Activated T-helper 1 cell treated with anti-CD3 and anti-CD28 coated beads, Interleukin-12 subunit alpha, Interleukin-12 subunit beta, Interleukin-2, Interleukin-4 antibody, amounts not matched to agents 30 ng/mL and 10 ng/mL and 1 ng/mL, durations not matched to agents 14 hours and 24 hours and 36 hours (primary cell): ENCODE measurements around the gene KIFAP3. TPM values are rescaled to one million over a fixed set of nuclear protein-coding genes. Genes with fewer than 3 reads are reported as not detected.
"Not testable (repeated sequence)": the region's sequence is repeated elsewhere in the genome, so short reads cannot be mapped to it uniquely, and the experiment has no call there.

Source experiments
- DNase-seq: peaks from one replicate; pipeline ENCODE4 v3.0.0; 2021; ENCODE audit warnings: low spot score
- H3K27ac Mint-ChIP-seq: one replicate; pipeline ENCODE4 v1.8.0; 2021; ENCODE audit warnings: mild to moderate bottlenecking, mixed read lengths
- H3K27me3 Mint-ChIP-seq: one replicate; pipeline ENCODE4 v1.8.0; 2022; ENCODE audit warnings: mild to moderate bottlenecking, moderate library complexity, mixed read lengths; ENCODE audit not compliant: insufficient read depth
- H3K36me3 Mint-ChIP-seq: one replicate; pipeline ENCODE4 v1.8.0; 2021; ENCODE audit warnings: low read depth, mixed read lengths
- H3K4me1 Mint-ChIP-seq: one replicate; pipeline ENCODE4 v1.8.0; 2021; ENCODE audit warnings: low read depth, mixed read lengths
- H3K4me3 Mint-ChIP-seq: one replicate; pipeline ENCODE4 v1.8.0; 2021; ENCODE audit warnings: mild to moderate bottlenecking, moderate library complexity, mixed read lengths
- H3K9me3 Mint-ChIP-seq: one replicate; pipeline ENCODE4 v1.8.0; 2021; ENCODE audit warnings: mixed read lengths
- intact Hi-C: fragments of 100-400 bp; cut with micrococcal nuclease; formaldehyde crosslinking; loops from one replicate; pipeline ENCODE4 v1.15.1; 2024
- total RNA-seq: library from RNA; stranded (reverse); gene quantifications from 2 replicates; pipeline ENCODE4 v1.2.3, GENCODE V29; 2022

The KIFAP3 gene
- total RNA-seq, result 12.9 and 13.5 TPM in 2 replicates

DNA sequence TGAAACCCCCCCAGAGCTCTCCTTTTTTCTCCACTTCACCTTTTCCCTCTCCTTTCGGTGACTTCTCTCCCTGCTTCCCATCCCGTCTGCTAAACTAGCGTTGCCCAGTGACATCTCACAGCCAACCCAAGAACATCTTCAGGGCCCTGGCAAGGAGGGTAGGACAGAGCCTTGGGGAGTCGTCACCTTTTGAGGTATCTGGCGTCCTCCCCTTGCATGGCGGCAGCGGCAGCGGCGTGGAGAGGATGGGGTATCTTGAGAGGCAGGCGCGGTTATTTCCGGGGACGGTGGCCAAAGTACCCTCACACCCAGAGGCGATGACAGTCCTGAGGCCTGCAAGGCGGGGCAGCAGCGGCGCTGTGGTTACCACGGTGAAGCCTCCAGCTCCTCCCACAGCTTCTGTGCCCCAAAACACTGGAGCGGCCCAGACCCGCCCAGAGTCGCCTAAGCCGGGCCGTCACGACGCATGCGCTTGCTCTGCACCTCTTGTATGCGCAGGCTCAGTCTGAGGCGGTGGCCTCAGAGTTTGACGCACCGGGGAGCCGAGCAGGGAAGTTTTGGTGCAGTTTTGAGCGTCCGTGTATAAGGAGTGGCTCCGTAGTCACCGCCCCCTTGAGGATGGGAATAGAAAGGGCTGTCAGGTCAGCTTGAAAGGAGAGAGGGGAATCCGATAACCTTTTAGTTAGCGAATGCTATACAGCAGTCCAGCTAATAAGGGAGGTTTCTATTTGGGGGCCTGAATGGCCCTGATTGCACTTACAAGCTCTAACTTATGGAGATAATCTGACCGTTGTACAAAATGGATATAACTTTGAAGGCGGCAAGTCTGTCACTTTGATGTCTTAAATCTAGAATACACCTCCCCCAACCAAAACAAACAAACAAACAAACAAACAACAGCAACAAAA lies at the start of gene KIFAP3:
Gene KIFAP3 (minus strand): TSS at position 446 of the 908 bp plus-strand sequence. CDS start 228 bp downstream, at position 218.
- Mint-ChIP-seq H3K27me3 (no peaks in the 10 kb centered on the region), H3K36me3 (peaks cover 6% of the 10 kb centered on the region), H3K27ac (peak within 1 kb of the TSS; percentile 96), H3K4me3 (peak within 1 kb of the TSS; percentile 95), H3K9me3 (peaks cover 12% of the 10 kb centered on the region), H3K4me1 (peaks cover 45% of the 10 kb centered on the region)
- intact Hi-C loops, result loop anchor here (1.0 to 10.0 kb wide), 11 partner anchors 64 to 1708 kb away; partner anchors contain the start of genes BLZF1, F5, FMO4 and GORAB
- peak; percentile 95 for DNase-seq

DNA sequence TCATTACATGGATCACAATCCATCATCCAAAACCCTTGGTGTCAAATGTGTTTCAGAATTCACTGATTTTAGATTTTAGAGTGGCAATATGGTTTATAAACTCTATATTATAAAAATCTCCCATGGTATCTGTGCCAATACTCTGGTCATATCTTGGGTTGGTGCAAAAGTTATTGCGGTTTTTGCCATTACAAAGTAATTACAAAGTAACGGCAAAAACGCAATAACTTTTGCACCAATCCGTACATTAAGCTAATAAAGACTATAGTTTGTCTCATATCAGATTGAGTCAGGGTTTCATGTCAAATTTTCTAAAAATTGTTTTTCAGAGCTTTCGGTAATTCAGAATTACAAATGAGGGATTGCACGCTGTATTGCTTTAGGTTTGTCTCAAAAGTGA lies 47.9 kb upstream of the KIFAP3 start:
- Mint-ChIP-seq H3K36me3 (no peaks in the 10 kb centered on the region), H3K9me3 (no peaks in the 10 kb centered on the region), H3K4me3 (no peak overlapping the region), H3K4me1 (no peaks in the 10 kb centered on the region), H3K27ac (no peak overlapping the region), H3K27me3 (peaks cover 1% of the 10 kb centered on the region)
- DNase-seq, result no peak
- intact Hi-C loops, result no loop called here

DNA sequence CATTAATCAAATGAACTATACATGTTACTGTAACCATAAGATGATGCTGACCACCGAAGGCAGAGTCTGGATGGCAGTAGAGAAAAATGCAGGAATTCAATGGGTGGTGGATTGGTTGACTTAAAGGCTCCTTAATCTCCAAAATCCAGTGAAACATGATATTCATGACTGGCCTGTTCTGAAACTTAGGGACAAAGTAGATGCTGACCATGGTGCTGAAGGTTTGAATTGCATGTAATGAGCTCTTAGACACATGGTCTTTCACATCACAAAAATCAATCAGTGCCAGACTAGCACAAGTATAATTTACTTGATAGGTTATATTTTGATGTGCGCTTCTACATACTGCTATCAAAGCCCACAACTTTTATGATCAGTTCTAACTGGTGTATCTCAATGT lies 40.4 kb upstream of the KIFAP3 start:
- Mint-ChIP-seq H3K27me3 (peaks cover 1% of the 10 kb centered on the region), H3K9me3 (peaks cover 6% of the 10 kb centered on the region), H3K4me3 (no peak overlapping the region), H3K27ac (no peak overlapping the region), H3K36me3 (no peaks in the 10 kb centered on the region), H3K4me1 (no peaks in the 10 kb centered on the region)
- intact Hi-C loops, result no loop called here
- no peak for DNase-seq

DNA sequence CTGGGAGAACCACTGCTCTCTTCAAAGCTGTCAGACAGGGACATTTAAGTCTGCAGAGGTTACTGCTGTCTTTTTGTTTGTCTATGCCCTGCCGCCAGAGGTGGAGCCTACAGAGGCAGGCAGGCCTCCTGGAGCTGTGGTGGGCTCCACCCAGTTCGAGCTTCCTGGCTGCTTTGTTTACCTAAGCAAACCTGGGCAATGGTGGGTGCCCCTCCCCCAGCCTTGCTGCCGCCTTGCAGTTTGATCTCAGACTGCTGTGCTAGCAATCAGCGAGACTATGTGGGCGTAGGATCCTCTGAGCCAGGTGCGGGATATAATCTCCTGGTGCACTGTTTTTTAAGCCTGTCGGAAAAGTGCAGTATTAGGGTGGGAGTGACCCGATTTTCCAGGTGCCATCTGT lies 38.6 kb upstream of the KIFAP3 start:
- H3K4me3 Mint-ChIP-seq, intact Hi-C loops, H3K27me3 Mint-ChIP-seq, H3K4me1 Mint-ChIP-seq, H3K36me3 Mint-ChIP-seq, H3K27ac Mint-ChIP-seq, DNase-seq, H3K9me3 Mint-ChIP-seq: not testable (repeated sequence)

DNA sequence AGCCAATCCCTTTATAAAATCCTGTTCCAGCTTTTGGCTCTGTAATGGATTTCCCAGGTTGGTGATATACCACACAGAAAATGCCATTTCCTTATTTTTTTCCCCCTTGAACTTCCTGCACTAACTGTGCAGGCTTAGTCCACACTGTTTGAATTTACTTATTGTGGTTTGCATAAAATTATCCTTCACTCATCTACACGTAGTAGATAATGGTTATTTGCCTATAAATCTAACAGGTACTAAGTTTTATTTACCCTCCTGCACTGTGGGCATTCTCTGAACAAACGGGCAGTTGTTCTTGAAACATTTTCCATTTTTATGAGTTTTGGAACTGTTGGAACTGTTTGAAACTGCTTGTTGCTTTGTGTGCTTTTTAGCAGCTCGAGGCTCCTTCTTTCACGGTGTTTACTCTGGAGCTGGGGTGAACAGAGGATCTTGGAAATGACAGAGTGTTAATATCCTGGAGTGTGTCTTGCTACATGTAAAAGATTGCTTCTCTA lies 23.0 kb upstream of the KIFAP3 start:
- no peaks in the 10 kb centered on the region for H3K36me3 Mint-ChIP-seq
- H3K27me3 Mint-ChIP-seq, result peaks cover 6% of the 10 kb centered on the region
- no peaks in the 10 kb centered on the region for H3K4me1 Mint-ChIP-seq
- H3K4me3 Mint-ChIP-seq, result no peak overlapping the region
- intact Hi-C loops, result no loop called here
- H3K9me3 Mint-ChIP-seq, result no peaks in the 10 kb centered on the region
- no peak overlapping the region for H3K27ac Mint-ChIP-seq
- DNase-seq, result no peak

DNA sequence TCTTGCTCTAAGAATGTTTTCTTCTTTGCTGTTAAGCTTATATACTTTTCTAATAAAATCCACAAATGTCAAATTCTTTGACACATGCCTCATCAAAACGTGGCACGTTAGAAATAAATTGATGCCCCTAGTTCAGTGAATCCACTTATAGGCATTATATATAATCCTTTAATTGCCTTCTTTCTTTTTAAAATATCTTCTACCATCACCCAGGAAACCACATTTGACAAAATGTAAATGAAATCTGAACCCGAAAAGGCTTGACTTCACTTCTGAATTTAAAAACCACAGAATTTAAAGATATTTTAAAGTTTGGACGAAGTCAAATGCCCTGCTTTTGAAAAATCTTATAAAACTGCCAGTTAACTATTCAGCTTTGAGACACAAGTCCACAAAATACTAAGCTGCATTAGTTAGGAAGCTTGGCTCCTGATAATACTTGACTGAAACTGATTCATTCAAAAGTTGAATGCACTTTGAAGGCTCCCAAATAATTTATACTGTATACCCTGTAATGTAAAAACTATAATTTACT lies 22.4 kb upstream of the KIFAP3 start:
- Mint-ChIP-seq H3K4me1 (no peaks in the 10 kb centered on the region), H3K36me3 (no peaks in the 10 kb centered on the region), H3K27me3 (peaks cover 6% of the 10 kb centered on the region), H3K4me3 (no peak overlapping the region), H3K9me3 (peaks cover under 1% of the 10 kb centered on the region), H3K27ac (no peak overlapping the region)
- no peak for DNase-seq
- intact Hi-C loops, result no loop called here

DNA sequence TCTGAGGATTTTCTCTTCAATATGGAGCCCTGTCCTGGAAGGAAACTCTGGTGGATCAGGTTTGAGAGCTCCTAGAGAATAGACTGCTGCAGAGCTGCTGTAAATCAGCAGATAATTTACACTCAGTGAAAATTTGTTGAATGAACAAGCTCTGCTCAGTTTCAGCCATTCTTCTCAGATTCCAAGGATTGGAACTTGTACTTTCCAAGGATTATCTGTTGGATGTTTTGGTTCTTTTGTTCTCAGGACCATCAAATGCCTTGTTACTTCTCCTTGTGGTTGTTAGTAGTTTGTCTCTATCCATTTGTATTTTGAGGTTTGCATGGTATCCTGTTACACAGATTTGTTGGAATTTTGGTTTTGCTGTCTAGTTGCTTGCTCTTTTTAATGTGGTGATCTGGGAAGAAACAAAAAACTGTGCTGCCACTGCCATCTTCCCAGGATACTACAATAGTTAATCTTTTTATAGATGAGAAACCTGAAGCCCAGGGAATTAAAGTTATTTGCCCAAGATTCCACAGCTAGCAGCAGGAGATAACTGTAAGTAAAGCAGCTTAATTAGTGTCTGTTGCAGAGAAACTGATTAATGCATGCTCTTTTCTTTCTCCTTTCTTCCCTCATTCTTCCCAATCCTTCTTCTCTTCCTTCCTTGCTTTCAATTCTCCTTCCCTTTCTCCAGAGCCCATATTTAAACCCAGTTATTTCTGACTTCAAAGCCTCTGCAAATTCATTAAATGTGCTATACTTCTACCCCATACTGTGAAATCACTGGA lies 21.7 kb upstream of the KIFAP3 start:
- DNase-seq, result no peak
- no peak overlapping the region for H3K4me3 Mint-ChIP-seq
- peaks cover 8% of the 10 kb centered on the region for H3K27me3 Mint-ChIP-seq
- no peaks in the 10 kb centered on the region for H3K4me1 Mint-ChIP-seq
- H3K36me3 Mint-ChIP-seq, result no peaks in the 10 kb centered on the region
- H3K27ac Mint-ChIP-seq, result no peak overlapping the region
- intact Hi-C loops, result no loop called here
- H3K9me3 Mint-ChIP-seq, result peaks cover 4% of the 10 kb centered on the region

DNA sequence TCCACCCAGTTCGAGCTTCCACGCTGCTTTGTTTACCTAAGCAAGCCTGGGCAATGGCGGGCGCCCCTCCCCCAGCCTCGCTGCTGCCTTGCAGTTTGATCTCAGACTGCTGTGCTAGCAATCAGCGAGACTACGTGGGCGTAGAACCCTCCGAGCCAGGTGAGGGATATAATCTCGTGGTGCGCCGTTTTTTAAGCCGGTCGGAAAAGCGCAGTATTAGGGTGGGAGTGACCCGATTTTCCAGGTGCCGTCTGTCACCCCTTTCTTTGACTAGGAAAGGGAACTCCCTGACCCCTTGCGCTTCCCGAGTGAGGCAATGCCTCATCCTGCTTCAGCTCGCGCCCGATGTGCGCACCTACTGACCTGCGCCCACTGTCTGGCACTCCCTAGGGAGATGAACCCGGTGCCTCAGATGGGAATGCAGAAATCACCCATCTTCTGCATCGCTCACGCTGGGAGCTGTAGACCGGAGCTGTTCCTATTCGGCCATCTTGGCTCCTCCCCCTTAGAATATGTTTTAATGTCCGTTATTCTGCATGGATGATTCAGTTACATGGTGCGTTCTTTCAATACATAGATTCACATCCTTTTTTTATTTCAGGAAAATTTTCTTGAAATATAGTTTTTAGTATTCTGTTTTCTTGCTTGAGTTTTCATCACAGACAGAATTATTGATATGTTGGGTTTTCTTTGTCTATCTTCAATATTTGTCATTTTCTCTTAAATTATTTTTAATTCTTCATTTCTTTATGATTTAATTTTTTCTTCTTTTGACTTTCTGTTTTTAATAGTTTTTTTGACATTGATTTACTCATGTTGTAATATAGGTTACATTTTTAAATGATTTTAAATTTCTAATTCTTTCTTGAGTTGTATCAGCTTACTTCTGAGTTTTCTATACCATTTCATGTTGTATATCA lies 20.5 kb upstream of the KIFAP3 start:
- intact Hi-C loops, DNase-seq, H3K4me3 Mint-ChIP-seq, H3K27me3 Mint-ChIP-seq, H3K4me1 Mint-ChIP-seq, H3K9me3 Mint-ChIP-seq, H3K27ac Mint-ChIP-seq, H3K36me3 Mint-ChIP-seq: not testable (repeated sequence)

DNA sequence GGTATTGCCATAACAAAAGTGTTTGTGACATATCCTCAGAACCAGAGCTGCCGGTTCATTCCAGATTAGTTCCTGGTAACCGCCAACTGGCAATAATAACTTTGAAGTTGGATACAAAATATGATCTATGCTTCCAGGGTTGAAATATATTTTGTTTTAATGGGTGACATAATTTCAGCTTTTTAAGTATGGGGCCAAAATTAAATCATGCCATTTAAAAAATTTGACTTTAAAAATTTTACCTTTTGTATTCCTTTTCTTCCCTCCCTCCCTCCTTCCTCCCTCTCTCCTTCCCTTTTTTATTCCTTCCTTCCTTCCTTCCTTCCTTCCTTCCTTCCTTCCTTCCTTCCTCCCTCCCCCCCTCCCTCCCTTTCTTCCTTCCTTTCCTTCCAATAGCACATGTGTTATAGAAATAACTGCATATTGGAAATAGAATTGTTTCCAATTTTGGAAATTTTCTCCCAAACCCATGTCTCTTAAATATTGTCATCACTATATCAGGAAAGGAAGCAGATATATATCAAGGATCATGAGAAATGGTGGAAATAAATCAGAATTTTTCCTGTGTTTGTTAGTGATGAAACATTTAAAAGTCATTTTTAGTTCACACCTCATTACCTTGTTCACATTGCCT lies 12.0 kb upstream of the KIFAP3 start:
- H3K27ac Mint-ChIP-seq, result no peak overlapping the region
- peaks cover 3% of the 10 kb centered on the region for H3K27me3 Mint-ChIP-seq
- no peaks in the 10 kb centered on the region for H3K36me3 Mint-ChIP-seq
- intact Hi-C loops, result no loop called here
- no peaks in the 10 kb centered on the region for H3K4me1 Mint-ChIP-seq
- H3K9me3 Mint-ChIP-seq, result no peaks in the 10 kb centered on the region
- DNase-seq, result no peak
- H3K4me3 Mint-ChIP-seq, result no peak overlapping the region

DNA sequence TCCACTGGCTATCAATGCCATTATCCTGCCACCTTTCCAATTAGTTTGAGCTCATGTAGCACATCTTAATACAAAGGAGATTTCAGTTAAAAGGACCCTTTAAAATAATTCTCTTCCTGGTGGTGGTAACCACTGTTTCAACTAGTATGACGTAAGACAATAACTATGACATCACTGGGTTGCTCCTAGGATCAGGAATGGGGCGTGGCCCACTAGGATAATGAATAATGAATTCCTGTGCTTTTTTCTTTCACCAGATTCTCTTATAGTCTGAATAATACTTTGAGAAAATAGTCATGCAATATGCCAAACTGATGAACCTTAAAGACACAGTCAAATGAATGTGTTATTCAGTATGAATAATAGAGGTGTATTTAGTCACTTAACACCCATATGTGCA lies 10.6 kb upstream of the KIFAP3 start:
- H3K27me3 Mint-ChIP-seq, result peaks cover 3% of the 10 kb centered on the region
- H3K4me1 Mint-ChIP-seq, result no peaks in the 10 kb centered on the region
- H3K36me3 Mint-ChIP-seq, result no peaks in the 10 kb centered on the region
- intact Hi-C loops, result no loop called here
- H3K4me3 Mint-ChIP-seq, result no peak overlapping the region
- H3K27ac Mint-ChIP-seq, result no peak overlapping the region
- no peaks in the 10 kb centered on the region for H3K9me3 Mint-ChIP-seq
- no peak for DNase-seq

DNA sequence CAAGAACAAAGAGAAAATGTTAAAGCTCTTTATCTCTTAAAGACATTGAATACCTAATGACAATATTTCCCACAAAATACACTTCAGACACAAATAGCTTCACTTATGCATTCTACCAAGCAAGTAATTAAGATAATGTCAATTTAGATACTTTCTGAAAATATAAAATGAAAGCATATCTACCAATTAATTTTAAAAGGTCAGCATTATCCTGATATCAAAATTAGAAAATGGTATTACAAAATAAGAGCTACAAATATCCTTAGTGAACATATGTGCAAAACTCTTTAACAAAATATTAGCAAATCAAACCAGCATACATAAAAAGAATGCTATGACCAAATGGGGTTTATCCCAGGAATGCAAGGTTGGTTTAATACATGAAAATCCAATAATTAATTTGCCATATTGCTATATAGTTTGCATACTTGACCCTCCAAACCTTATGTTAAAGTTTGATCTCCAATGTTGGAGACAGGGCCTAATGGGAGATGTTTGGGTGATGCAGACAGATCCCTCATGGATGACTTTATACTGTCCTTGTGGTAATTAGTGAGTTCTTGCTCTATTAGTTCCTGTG lies 4.2 kb upstream of the KIFAP3 start:
- Mint-ChIP-seq H3K4me1 (peaks cover 18% of the 10 kb centered on the region), H3K9me3 (peaks cover 12% of the 10 kb centered on the region), H3K36me3 (peaks cover 2% of the 10 kb centered on the region), H3K4me3 (no peak overlapping the region), H3K27me3 (no peaks in the 10 kb centered on the region), H3K27ac (no peak overlapping the region)
- intact Hi-C loops, result loop anchor here (10.0 kb wide), 1 partner anchor 494 kb away; the partner anchor contains the start of gene F5
- DNase-seq, result no peak
